Astrocyte (in vitro differentiated cells and primary cell): ENCODE measurements around the gene PRPS1. TPM values are rescaled to one million over a fixed set of nuclear protein-coding genes. Genes with fewer than 3 reads are reported as not detected.

Source experiments
- DNase-seq: peaks from one replicate; pipeline ENCODE4 v3.0.0-alpha.2; 2010; ENCODE audit warnings: low read depth
- FAIRE-seq: peaks from 2 replicates; lab custom pipeline; 2011; peaks lifted over from hg19 to GRCh38; lab: Jason Lieb, UNC
- H2AFZ ChIP-seq: 2 replicates; pipeline ENCODE4 v1.6.0; 2012; ENCODE audit warnings: low read depth, low read length, inconsistent platforms
- H3K27ac ChIP-seq: 2 replicates; pipeline ENCODE4 v1.5.1; 2011; ENCODE audit warnings: low read depth, low read length, inconsistent platforms
- H3K27me3 ChIP-seq: 2 replicates; pipeline ENCODE4 v1.6.0; 2011; ENCODE audit warnings: low read length, inconsistent platforms; ENCODE audit not compliant: insufficient read depth
- H3K36me3 ChIP-seq: 2 replicates; pipeline ENCODE4 v1.5.1; 2011; ENCODE audit warnings: low read length, inconsistent platforms; ENCODE audit not compliant: insufficient read depth
- H3K4me1 ChIP-seq: 2 replicates; pipeline ENCODE4 v1.5.1; 2011; ENCODE audit warnings: low read length, inconsistent platforms; ENCODE audit not compliant: insufficient read depth
- H3K4me2 ChIP-seq: 2 replicates; pipeline ENCODE4 v1.6.0; 2012; ENCODE audit warnings: low read length, inconsistent platforms
- H3K4me3 ChIP-seq: 2 replicates; pipeline ENCODE4 v1.5.1; 2011; ENCODE audit warnings: low read depth, mild to moderate bottlenecking, low read length, inconsistent platforms; ENCODE audit not compliant: insufficient read depth
- H3K79me2 ChIP-seq: 2 replicates; pipeline ENCODE4 v1.6.0; 2012; ENCODE audit warnings: mild to moderate bottlenecking, low read length, inconsistent platforms; ENCODE audit not compliant: insufficient read depth
- H3K9ac ChIP-seq: 2 replicates; pipeline ENCODE4 v1.6.0; 2012; ENCODE audit warnings: mild to moderate bottlenecking, low read length, inconsistent platforms
- H3K9me3 ChIP-seq: 2 replicates; pipeline ENCODE4 v1.5.1; 2012; ENCODE audit warnings: low read depth, mild to moderate bottlenecking, low read length, inconsistent platforms; ENCODE audit not compliant: insufficient read depth
- H4K20me1 ChIP-seq: 2 replicates; pipeline ENCODE4 v1.6.0; 2012; ENCODE audit warnings: low read length, inconsistent platforms; ENCODE audit not compliant: insufficient read depth
- H3K27ac Mint-ChIP-seq: one replicate; pipeline ENCODE4 v1.8.0; 2021; ENCODE audit warnings: mild to moderate bottlenecking, mixed read lengths; ENCODE audit not compliant: unreplicated experiment
- H3K27me3 Mint-ChIP-seq: one replicate; pipeline ENCODE4 v1.8.0; 2021; ENCODE audit warnings: low read depth, mixed read lengths; ENCODE audit not compliant: unreplicated experiment
- H3K36me3 Mint-ChIP-seq: one replicate; pipeline ENCODE4 v1.8.0; 2021; ENCODE audit warnings: low read depth, mixed read lengths; ENCODE audit not compliant: unreplicated experiment
- H3K4me1 Mint-ChIP-seq: one replicate; pipeline ENCODE4 v1.8.0; 2021; ENCODE audit warnings: low read depth, mixed read lengths; ENCODE audit not compliant: unreplicated experiment
- H3K4me3 Mint-ChIP-seq: one replicate; pipeline ENCODE4 v1.8.0; 2021; ENCODE audit warnings: mild to moderate bottlenecking, moderate library complexity, mixed read lengths; ENCODE audit not compliant: unreplicated experiment
- H3K9me3 Mint-ChIP-seq: one replicate; pipeline ENCODE4 v1.8.0; 2021; ENCODE audit warnings: mild to moderate bottlenecking, mixed read lengths; ENCODE audit not compliant: unreplicated experiment
- CTCF ChIP-seq: IDR thresholded peaks from 2 replicates; pipeline ENCODE4 v1.5.1; 2011; ENCODE audit warnings: low read depth, mild to moderate bottlenecking, inconsistent platforms, low read length, moderate library complexity; ENCODE audit not compliant: insufficient read depth
- EZH2 ChIP-seq: IDR thresholded peaks from 2 replicates; pipeline ENCODE4 v1.6.1; 2012; ENCODE audit warnings: mild to moderate bottlenecking, low read length, inconsistent platforms; ENCODE audit not compliant: insufficient read depth
- total RNA-seq: library from RNA; stranded (reverse); gene quantifications from 2 replicates; pipeline ENCODE4 v1.2.1, GENCODE V29; 2021

The PRPS1 gene
- total RNA-seq, 1 donor from 2014 or later, result 161 TPM

DNA sequence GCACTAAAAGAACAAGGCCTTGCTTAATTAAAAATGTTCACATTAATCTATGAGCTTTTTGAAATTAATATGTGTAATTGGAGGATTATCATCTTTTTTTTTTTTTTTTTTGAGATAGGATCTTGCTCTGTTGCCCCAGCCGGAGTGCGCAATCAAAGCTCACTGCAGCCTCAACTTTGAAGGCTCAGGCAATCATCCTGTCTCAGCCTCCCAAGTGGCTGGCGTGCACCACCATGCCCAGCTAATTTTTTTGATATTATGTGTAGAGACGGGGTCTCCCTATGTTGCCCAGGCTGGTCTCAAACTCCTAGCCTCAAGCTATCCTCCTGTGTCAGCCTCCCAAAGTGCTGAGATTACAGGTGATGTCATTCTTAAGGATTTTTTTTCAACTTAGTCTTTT lies 20.0 kb downstream of the PRPS1 start:
- FAIRE-seq, result no peak
- no peaks in the 10 kb centered on the region for H3K9me3 Mint-ChIP-seq

DNA sequence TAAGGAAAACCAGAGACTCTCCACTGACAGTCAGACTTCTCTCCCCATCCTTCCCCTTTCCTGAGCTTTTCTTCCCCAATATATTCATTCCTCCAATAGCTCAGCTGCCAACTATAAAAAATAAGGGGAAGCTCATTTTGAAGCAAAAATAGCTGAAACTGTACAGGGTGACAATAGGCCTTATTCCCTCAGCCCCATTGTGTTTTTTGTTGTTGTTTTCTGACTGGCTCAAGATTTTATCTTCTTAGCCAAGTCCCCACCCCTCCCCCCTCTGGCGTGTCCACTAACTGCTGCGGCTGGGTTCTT lies 26.2 kb downstream of the PRPS1 start:
- Histone ChIP-seq H3K79me2 (no peaks in the 10 kb centered on the region), H3K36me3 (peaks cover 5% of the 10 kb centered on the region)
- no peak for DNase-seq

More for the DNA sequence above, 20.0 kb downstream of the PRPS1 start:
- Mint-ChIP-seq H3K36me3 (peaks cover 4% of the 10 kb centered on the region), H3K27me3 (no peaks in the 10 kb centered on the region), H3K4me1 (no peaks in the 10 kb centered on the region), H3K27ac (no peak overlapping the region), H3K4me3 (no peak overlapping the region)
- no peak for DNase-seq
- Histone ChIP-seq H3K79me2 (no peaks in the 10 kb centered on the region), H3K4me2 (no peak overlapping the region), H2AFZ (no peak overlapping the region), H3K36me3 (peaks cover 21% of the 10 kb centered on the region), H3K4me3 (no peak overlapping the region), H3K4me1 (no peaks in the 10 kb centered on the region), H3K27ac (no peak overlapping the region), H3K9me3 (no peaks in the 10 kb centered on the region), H3K9ac (no peak overlapping the region), H3K27me3 (no peaks in the 10 kb centered on the region), H4K20me1 (no peaks in the 10 kb centered on the region)
- TF ChIP-seq EZH2 (no peak), CTCF (no peak)

More for the DNA sequence above, 26.2 kb downstream of the PRPS1 start:
- Mint-ChIP-seq H3K27me3 (no peaks in the 10 kb centered on the region), H3K4me1 (peaks cover 8% of the 10 kb centered on the region), H3K27ac (peak overlapping the region; percentile 62), H3K36me3 (no peaks in the 10 kb centered on the region), H3K4me3 (no peak overlapping the region), H3K9me3 (no peaks in the 10 kb centered on the region)
- TF ChIP-seq EZH2 (no peak), CTCF (no peak)
- Histone ChIP-seq H3K4me2 (peak overlapping the region; percentile 76), H3K4me1 (peaks cover 14% of the 10 kb centered on the region), H3K9me3 (no peaks in the 10 kb centered on the region), H3K27me3 (no peaks in the 10 kb centered on the region), H3K27ac (peak overlapping the region; percentile 76), H2AFZ (no peak overlapping the region), H3K9ac (peak overlapping the region; percentile 59), H3K4me3 (no peak overlapping the region), H4K20me1 (no peaks in the 10 kb centered on the region)
- FAIRE-seq, result no peak
